ENCODE results near the gene RNU1-1. TPM values are rescaled to one million over a fixed set of nuclear protein-coding genes. Genes with fewer than 3 reads are reported as not detected.
"Not testable (repeated sequence)": the region's sequence is repeated elsewhere in the genome, so short reads cannot be mapped to it uniquely, and the experiment has no call there.

The RNU1-1 gene
- total RNA-seq, 2 experiments from 2014 or later: 907 to 1,003 TPM

DNA sequence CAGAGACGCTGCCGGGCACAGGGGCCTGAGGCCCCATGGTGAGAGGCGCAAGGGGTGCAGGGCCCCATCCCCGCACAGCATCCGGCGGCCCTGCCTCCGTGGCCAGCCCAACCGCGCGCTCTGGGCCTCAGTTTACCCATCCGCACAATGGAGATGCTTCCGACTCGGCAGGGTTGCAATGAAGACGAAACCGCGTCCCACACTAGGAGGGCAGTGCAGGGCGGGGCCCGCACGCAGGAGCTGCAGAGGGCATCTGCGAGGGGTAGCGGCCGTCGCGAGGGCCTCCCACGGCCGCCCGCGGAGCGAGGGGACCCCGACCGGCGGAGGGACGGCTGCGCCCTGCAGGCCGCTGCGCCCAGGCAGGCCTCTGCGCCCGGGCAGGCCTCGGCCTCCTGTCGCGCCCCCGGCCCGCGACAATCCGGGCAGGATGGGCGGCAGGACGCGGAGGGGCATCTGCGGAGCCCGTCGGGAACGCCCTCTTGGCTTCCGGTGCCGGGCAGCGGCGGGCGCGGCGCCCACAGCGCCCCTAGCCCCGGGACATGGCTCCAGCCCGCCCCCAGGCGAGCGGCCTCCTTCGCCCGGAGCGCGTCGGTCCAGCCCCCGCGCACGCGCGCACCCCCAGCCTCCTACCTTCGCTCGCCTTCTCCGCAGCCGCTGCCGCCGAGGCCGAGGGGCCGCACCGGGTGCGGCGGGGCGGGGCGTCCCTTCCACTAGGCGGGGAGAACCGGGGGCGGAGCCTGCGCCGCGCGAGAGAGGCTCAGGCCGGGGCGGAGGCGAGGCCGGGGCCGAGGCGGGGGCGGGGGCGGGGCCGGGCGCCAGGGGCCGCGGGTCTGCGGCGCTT, 15.3 kb downstream of the RNU1-1 start:
- POLR2A ChIA-PET: interaction anchor here (1.6 kb wide), 1 partner anchor 15 kb away, joined by 6 read pairs; no protein-coding TSS in a partner anchor

DNA sequence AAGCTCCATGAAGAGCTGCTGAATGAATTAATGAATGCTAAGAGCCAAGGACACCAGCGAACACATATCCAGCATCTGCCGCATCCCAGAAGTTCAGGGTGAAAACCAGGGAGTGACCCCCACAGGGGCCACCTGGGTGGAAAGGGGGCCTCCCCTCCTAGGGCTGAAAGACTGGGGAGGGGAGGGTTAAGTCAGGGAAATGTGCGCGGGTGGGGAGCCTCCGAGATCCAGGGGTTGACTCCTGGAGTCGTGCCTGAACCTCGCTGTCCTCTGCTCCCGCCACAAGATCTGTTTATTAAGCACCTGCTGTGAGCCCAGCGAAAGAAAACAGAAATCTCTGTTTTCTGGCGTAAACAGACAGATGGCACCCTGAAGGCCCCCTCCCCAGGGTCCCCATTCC, 16.0 kb downstream of the RNU1-1 start:
- CTCF ChIA-PET: interaction anchor here (1.0 kb wide), 1 partner anchor 78 kb away, joined by 3 read pairs; no protein-coding TSS in a partner anchor
- POLR2A ChIA-PET: not testable (repeated sequence)

More for the DNA sequence above, 15.3 kb downstream of the RNU1-1 start:
- CTCF ChIA-PET: interaction anchor here (1.0 kb wide), 1 partner anchor 78 kb away, joined by 3 read pairs; no protein-coding TSS in a partner anchor

DNA sequence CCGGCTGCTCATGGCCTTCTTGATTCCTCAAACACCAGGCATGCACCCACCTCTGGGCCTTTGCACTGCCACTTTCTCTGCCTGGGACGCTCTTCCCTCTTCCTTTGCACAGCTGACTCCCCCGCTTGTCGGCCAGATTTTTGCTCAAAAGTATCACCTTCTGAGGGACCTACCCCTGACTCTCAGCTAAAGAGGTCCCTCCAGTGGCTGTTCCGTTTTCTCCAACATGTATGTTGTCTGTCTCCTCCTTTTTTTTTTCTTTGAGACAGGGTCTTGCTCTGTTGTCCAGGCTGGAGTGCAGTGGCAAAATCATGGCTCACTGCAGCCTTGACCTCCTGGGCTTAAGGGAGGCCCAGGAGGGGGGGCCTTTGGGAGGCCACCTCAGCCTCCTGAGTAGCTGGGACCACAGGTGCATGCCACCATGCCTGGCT, 16.6 kb downstream of the RNU1-1 start:
- POLR2A ChIA-PET: not testable (repeated sequence)
- CTCF ChIA-PET: interaction anchor here (1.0 kb wide), 1 partner anchor 77 kb away, joined by 3 read pairs; no protein-coding TSS in a partner anchor

DNA sequence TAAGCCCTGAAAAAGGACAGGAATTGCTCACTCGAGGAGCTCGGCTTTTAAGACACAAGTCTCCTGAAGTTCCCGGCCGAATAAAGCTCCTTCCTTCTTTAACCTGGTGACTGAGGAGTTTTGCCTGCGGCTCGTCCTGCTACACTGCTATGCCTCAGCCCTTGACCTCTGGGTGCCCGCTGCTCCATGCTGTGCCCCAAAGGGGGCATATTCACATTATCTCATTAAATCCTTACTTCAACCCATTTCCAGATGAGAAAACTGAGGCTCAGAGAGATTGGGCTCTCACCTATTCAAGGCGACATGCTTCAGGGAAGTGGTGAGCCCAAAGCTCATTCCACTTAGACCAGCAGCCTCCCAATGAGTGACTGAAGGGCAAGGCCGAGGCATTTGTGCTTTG, 20.4 kb downstream of the RNU1-1 start:
- POLR2A ChIA-PET: not testable (repeated sequence)
- CTCF ChIA-PET: interaction anchor here (0.9 kb wide), 1 partner anchor 93 kb away, joined by 3 read pairs; no protein-coding TSS in a partner anchor

DNA sequence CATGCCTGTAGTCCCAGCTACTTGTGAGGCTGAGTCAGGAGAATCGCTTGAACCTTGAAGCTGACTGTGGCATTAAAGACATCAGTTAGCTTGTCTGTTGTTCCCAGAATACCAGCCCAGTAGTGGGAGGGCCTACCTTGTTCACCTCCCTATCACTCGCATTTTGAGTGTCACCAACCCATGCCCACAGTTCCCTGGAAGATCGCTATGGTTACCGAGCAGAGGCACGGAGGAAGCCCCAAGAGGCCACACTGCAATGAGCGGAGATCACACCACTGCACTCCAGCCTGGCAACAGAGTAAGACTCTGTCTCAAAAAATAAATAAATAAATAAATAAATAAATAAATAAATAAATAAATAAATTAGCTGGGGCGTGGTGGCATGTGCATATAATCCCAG, 21.1 kb downstream of the RNU1-1 start:
- POLR2A ChIA-PET: not testable (repeated sequence)
- CTCF ChIA-PET: interaction anchor here (0.6 to 0.9 kb wide), 2 partner anchors 92 to 247 kb away, joined by 3 to 4 read pairs; no protein-coding TSS in a partner anchor

DNA sequence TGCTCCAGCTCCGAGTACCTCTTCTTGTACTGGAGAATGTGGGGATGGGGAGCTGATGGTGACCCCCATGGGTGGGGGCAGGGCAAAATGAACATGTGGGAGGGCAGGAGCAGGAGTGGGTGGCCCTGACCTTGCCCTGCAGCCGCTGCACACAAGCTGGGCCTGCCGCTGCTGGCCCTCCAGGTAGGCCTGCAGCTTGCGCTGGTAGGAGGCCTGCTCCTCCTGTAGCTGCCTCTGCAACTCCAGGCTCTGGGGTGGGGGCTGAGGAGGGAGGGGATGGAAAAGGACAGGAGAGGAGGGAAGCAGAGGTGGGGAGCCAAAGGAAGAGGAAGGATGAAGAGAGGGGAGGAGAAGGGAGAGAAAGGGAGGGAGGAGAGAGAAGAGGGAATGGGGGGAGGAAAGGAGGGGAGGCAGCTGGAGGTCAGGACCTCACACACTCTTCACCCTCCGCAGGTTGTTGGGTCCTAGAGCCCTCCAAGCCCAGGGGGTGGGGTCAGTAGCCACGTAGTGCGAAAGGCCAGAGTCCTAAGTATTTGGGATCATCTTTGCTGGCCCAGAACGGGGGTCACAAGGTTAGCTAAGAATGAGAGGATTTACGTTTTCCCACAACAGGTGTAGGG, 22.9 kb downstream of the RNU1-1 start:
- ChIA-PET CTCF (interaction anchor here (0.6 kb wide), 1 partner anchor 182 kb away, joined by 3 read pairs; no protein-coding TSS in a partner anchor), POLR2A (interaction anchor here (1.0 kb wide), 1 partner anchor 123 kb away, joined by 3 read pairs; no protein-coding TSS in a partner anchor)

DNA sequence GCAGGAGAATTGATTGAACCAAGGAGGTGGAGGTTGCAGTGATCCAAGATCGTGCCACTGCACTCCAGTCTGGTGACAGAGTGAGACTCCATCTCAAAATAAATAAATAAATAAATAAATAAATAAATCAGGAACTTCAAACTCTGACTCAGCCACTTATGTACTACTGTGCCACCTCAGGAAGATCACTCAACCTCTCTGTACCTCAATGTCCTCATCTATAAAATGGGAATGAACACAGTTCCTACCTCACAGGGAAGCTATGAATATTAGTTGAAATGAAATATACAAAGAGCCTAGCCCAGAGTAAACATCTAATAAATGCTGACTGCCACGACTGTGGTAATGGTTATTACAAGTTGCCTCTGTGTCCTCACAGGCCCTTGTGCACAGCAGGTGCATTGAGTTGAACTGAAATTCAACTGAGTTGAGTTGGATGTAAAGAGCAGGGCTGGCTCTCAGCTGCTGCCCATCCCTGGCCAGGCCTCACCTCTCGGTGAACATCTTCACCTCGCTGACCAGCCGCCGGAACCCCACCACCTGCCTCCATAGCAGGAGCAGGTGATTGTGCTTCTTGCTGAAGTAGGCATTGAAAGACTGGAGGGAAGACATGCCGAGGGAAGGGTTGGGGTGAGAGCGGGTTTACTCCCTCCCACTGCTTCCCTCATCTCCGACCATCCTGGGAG, 24.7 kb downstream of the RNU1-1 start:
- POLR2A ChIA-PET: not testable (repeated sequence)

DNA sequence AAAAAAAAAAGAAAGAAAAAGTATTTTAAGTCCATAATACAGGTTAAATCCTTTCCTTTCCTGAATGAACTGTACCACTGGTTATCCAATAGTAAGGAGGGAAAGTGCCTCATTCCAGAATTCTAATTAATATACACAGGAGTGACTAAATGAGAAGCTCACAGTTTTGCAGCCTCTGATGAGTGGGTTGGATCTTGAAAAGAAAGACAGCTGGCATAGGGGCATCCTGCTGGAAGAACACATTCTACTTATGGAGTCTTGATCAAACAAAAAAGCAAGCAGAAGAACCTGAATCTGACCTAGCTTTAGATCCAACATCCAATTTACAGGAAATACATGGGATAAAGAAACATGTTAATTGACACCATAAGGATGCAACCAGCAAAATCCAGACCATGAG, 27.1 kb downstream of the RNU1-1 start:
- POLR2A ChIA-PET, CTCF ChIA-PET: not testable (repeated sequence)

More for the DNA sequence above, 24.7 kb downstream of the RNU1-1 start:
- CTCF ChIA-PET: not testable (repeated sequence)

DNA sequence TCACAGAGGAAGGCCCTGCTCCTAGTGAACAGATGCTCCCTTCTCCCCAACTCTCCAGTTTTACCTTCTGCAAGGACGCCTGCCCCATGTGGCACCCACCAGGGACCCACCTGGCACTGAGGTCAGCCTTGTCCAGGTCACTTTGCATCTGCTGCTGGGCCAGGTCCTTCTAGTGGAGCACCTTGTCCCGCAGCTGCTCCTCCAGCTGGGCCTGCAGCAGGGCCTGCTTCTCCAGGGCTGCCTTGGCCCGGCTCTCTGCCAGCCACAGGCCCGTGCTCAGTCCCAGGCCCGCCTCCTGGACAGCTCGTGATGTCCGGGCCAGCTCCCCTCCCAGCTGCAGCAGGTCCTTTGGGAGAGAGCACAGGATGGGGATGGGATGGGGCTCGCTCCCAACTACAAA, 27.8 kb downstream of the RNU1-1 start:
- CTCF ChIA-PET, POLR2A ChIA-PET: not testable (repeated sequence)

DNA sequence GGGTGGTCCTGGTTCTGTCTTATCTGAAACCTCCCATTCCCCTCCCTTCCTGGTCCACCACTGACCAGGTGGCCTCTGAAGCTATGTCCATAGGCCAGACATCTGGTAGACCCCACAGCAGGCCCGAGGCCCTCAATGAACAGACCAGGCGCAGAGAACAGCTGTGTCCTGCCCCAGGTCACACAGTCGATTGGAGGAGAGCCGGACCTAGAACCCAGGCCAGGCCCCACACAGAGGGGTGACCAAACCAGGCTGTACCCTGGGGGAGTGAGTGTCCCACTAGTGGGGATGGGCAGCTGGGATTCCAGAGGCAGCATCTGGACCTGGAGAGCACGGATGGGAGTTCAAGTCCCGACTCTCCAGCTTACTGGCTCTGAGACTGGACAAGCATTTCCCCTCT, 29.2 kb downstream of the RNU1-1 start:
- ChIA-PET CTCF (no interaction called here), POLR2A (no interaction called here)

DNA sequence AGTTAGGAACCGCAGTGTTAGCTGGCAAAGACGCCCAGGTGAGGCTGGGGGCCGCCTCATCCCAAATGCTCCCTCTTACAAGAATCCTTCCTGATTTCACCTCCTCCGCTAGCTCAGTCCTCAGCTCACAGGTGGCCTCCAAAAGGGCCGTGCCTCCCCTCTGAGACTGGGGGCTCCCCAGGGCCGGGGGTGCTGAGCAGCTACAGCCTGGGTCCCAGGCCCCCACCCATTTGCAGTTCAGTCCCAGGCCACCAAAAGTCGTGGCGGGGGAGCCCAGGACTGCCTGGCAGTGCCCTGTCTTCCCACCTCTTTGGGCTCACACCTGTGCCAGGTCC, 29.6 kb downstream of the RNU1-1 start:
- CTCF ChIA-PET: no interaction called here
- POLR2A ChIA-PET: no interaction called here

DNA sequence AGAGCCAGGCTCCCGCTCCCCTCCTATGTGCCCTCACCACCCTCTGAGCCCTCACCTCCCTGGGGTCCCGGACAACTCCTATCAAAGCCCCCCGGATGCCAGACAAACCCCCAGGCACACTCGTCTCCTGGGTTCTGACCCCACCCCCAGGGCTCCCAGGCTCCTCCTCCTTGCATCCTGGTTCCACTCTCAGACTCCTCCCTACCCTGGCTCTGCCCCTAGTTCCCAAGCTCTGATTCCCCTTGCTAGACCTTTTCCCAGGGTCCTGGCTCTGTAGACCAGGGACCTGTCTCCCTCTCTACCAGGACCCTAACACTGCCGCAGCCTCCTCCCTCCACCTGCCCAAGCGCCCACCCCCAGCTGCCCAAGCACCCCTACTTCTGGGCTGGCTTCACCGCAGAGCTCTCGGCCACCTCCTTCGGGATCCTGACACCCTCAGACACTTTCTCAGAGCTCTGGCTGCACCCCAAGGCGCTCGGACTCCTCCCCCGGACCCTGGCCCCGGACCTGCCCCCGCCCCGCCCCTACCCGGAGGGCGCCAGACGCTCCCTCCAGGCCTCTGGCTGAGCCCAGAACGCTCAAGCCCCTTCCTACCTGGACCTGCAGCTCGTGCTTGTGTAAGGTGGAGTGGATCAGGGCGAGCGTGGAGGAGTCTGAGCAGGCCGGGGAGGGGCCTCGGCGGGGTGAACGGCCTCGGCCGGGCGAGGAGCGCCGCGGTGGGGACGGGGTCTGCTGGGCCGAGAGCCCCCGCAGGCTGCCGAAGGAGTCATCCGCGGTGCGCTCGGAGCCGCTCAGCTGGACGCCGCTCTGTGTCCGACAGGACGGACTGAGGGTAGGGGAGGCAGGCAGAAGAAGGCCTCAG, 30.2 kb downstream of the RNU1-1 start:
- CTCF ChIA-PET, POLR2A ChIA-PET: not testable (repeated sequence)

DNA sequence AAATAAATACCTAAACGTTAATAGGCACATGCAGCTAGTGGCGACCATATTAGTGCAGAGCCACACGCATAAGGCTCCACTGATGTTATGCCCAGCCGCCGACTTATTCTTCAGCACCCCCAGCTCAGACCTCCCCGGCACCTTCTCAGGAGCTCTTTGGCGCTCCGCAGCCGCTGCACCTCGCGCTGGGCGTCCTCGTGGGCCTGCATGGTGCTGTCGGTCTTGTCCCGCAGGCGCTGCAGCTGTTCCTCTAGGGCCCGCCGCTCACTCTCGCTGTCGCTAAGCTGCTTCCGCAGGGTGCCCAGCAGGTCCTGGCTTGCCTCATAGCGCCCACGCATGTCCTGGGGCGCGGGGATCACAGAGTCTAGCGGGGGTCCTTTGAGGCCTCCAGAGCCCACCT, 30.9 kb downstream of the RNU1-1 start:
- POLR2A ChIA-PET, CTCF ChIA-PET: not testable (repeated sequence)

DNA sequence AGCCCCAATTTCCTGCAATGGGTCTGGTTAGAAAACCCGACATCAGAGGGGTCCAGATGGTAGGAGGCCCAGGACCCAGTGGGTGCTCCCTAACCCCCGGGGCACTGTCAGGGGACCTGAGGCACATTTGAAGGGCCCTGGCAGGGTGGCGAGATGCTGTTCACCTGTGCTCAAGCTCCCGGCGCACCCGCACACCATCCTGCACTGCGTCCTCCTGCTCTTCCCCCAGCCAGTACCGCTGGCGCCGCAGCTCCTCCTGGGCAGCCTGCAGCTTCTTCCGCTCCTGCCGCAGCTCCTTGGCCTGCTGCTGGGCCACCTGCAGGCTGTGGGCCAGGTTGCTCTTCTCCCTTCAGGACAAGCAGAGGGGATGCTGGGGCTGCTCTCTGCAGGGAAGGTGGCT, 36.0 kb downstream of the RNU1-1 start:
- ChIA-PET POLR2A (no interaction called here), CTCF (interaction anchor here (0.6 kb wide), 1 partner anchor 732 kb away, joined by 3 read pairs; no protein-coding TSS in a partner anchor)

DNA sequence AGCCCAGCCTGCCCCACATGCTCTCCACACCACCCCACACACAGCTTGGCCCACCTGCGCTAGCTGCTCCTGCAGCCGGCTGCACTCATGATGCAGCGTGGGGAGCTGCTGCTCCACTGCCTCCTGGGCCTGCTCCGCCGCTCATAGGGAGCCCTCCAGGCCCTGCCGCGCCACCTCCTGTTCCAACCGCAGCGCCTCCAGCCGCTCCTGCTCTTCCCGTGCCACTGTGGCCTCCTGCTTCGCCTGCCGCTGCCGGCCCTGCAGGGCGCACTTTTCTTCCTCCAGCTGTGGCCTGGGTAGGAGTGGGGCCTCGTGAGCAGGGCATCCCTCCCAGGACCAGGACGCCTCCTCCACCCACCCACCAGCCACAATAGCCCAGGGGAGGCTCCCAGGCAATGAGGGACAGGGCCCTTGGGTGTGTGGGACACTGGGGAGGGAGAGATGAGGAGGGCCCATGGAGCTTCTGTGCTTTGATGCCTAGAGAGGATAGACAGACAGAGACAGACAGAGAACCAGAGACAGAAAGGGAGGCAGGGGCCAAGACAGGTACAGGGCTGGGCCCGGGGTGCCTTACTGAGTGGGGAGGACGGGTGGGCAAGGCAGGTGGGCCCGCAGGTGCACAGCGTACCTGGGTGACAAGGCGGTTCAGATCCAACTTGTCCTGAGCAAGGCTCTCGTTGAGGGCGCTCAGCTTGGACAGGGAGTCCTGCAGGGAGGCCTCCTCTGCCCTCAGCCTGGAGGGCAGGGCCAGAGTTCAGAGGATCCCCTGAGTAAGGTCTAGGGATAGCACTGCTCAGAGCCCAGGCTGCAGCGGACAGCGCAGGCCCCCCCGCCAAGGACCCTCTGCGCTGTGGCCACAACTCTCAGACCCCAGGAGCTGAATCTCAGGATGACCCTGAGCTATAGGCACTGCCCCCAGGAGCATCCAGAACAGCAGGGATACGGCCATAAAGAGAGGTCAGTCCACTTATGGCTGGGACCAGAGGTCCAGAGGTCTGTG, 38.0 kb downstream of the RNU1-1 start:
- CTCF ChIA-PET: not testable (repeated sequence)
- POLR2A ChIA-PET: interaction anchor here (0.5 kb wide), 1 partner anchor 36 kb away, joined by 3 read pairs; no protein-coding TSS in a partner anchor

DNA sequence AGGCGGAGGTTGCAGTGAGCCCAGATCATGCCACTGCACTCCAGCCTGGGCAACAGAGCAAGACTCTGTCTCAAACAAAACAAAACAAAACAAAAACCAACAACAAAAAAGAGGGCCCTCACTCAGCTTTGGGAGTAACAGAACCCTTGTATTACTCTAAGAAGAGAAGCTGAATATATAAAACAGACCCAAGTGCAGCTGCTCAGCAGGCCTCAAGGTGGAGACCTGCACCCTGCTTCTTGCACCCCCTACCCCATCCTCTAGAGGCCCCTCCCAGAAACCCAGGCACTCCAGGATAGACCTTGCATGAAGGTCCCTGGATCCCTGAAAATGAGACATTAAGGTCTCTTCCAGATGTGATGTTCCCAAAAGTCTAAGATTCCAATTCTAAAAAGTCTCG, 39.2 kb downstream of the RNU1-1 start:
- POLR2A ChIA-PET: interaction anchor here (0.5 kb wide), 1 partner anchor 14 kb away, joined by 4 read pairs; no protein-coding TSS in a partner anchor
- CTCF ChIA-PET: not testable (repeated sequence)

DNA sequence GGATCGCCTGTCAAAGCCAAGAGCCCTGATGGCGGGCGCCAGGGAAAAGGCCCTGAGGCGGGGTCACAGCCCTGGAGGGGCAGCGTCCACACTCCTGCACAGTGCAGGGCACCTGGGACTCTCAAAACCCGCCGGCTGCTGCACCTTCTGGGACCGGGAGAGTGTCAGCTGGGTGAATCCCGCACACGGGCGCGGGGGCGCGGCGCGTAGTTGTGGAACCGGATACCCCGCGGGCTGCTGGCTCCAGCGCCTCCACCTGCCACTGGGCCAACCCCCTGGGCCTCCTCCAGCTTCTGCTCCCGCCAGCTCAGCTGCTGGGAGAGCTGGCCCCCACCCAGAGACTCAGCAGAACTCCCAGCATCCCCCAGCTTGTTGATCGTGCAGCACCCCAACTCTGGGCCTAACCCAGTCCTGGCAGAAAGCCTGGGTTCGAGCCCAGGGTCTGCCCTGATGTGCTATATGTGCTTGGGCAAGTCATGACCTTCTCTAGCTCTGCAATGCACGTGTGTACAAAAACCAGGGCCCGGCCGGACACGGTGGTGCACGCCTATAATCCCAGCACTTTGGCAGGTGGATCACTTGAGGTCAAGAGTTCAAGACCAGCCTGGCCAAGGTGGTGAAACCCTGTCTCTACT, 39.8 kb downstream of the RNU1-1 start:
- ChIA-PET POLR2A (no interaction called here), CTCF (no interaction called here)

DNA sequence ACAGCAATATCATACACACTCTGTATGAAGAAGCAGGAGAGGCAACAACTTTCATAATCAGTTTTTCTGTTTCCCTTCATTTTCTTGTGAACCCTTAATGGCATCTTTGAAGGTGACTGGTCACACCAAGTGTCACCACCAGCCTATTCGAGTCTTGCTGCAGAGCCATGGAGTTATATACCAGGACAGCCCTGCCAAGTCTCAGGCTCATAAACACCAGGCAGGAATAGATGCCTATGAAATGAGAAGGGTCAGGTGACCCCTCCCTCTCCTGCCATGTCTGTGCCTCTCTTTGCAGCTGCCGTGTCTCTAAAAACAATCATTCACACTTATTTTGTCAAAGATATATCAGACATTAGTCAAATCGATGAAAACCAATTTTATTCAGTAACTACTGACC, 45.5 kb downstream of the RNU1-1 start:
- POLR2A ChIA-PET: no interaction called here
- CTCF ChIA-PET: no interaction called here

Data from activated CD8-positive, alpha-beta memory T cell treated with anti-CD3 and anti-CD28 coated beads for 36 hours (primary cell).